Ishikawa (cell line): ENCODE measurements around the gene MCM8.
A peak's percentile ranks its signal among the peaks of the same experiment; 100 is the strongest.

Source experiments
- CEBPB ChIP-seq: IDR thresholded peaks from 2 replicates; pipeline ENCODE4 v1.6.1; 2012
- CREB1 ChIP-seq: IDR thresholded peaks from 2 replicates; pipeline ENCODE4 v1.6.1; 2012; ENCODE audit warnings: low read depth
- EGR1 ChIP-seq: IDR thresholded peaks from 2 replicates; pipeline ENCODE4 v1.6.1; 2012
- EP300 ChIP-seq: IDR thresholded peaks from 2 replicates; pipeline ENCODE4 v1.6.1; 2012; ENCODE audit warnings: borderline replicate concordance
- FOXM1 ChIP-seq: IDR thresholded peaks from 2 replicates; pipeline ENCODE4 v1.6.1; 2012; ENCODE audit warnings: low read depth, borderline replicate concordance
- NFIC ChIP-seq: IDR thresholded peaks from 2 replicates; pipeline ENCODE4 v1.6.1; 2012
- RAD21 ChIP-seq: IDR thresholded peaks from 2 replicates; pipeline ENCODE4 v1.6.1; 2012; ENCODE audit warnings: low read depth
- TAF1 ChIP-seq: IDR thresholded peaks from 2 replicates; pipeline ENCODE4 v1.6.1; 2012; ENCODE audit warnings: low read depth, mild to moderate bottlenecking
- TCF12 ChIP-seq: IDR thresholded peaks from 2 replicates; pipeline ENCODE4 v1.6.1; 2012; ENCODE audit warnings: low read depth
- TEAD4 ChIP-seq: IDR thresholded peaks from 2 replicates; pipeline ENCODE4 v1.6.1; 2012
- YY1 ChIP-seq: IDR thresholded peaks from 2 replicates; pipeline ENCODE4 v1.6.1; 2012; ENCODE audit warnings: low read depth
- ZBTB7A ChIP-seq: IDR thresholded peaks from 2 replicates; pipeline ENCODE4 v1.6.1; 2012; ENCODE audit warnings: low read depth
- TF ChIP-seq, protein P1 (sequence below): IDR thresholded peaks from 2 replicates; pipeline ENCODE4 v1.6.1; 2012
- TF ChIP-seq, protein P2 (sequence below): IDR thresholded peaks from 2 replicates; pipeline ENCODE4 v1.6.1; 2012; ENCODE audit warnings: low read depth, mild to moderate bottlenecking
- TF ChIP-seq, protein P3 (sequence below): IDR thresholded peaks from 2 replicates; pipeline ENCODE4 v1.6.1; 2012

MCM8 gene

DNA sequence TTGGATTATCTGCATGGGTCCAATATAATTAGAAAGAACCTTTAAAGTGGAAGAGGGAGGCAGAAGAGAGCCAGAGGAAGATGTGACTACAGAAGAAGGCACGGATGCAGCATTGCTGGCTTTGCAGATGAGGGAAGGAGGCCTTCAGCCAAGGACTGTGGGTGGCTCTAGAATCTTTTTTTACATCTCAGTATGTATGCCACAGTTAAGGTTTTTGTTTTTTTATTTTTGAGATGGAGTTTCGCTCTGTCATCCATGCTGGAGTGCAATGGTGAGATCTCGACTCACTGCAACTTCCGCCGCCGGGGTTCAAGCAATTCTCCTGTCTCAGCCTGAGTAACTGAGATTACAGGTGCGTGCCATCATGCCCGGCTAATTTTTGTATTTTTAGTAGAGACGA lies 49.3 kb downstream of the MCM8 start:
- TF ChIP-seq, protein P1, sequence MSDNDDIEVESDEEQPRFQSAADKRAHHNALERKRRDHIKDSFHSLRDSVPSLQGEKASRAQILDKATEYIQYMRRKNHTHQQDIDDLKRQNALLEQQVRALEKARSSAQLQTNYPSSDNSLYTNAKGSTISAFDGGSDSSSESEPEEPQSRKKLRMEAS, result no peak
- TF ChIP-seq, protein P2, sequence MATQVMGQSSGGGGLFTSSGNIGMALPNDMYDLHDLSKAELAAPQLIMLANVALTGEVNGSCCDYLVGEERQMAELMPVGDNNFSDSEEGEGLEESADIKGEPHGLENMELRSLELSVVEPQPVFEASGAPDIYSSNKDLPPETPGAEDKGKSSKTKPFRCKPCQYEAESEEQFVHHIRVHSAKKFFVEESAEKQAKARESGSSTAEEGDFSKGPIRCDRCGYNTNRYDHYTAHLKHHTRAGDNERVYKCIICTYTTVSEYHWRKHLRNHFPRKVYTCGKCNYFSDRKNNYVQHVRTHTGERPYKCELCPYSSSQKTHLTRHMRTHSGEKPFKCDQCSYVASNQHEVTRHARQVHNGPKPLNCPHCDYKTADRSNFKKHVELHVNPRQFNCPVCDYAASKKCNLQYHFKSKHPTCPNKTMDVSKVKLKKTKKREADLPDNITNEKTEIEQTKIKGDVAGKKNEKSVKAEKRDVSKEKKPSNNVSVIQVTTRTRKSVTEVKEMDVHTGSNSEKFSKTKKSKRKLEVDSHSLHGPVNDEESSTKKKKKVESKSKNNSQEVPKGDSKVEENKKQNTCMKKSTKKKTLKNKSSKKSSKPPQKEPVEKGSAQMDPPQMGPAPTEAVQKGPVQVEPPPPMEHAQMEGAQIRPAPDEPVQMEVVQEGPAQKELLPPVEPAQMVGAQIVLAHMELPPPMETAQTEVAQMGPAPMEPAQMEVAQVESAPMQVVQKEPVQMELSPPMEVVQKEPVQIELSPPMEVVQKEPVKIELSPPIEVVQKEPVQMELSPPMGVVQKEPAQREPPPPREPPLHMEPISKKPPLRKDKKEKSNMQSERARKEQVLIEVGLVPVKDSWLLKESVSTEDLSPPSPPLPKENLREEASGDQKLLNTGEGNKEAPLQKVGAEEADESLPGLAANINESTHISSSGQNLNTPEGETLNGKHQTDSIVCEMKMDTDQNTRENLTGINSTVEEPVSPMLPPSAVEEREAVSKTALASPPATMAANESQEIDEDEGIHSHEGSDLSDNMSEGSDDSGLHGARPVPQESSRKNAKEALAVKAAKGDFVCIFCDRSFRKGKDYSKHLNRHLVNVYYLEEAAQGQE, result no peak
- TF ChIP-seq ZBTB7A, result no peak
- TF ChIP-seq RAD21, result no peak
- TF ChIP-seq, protein P3, sequence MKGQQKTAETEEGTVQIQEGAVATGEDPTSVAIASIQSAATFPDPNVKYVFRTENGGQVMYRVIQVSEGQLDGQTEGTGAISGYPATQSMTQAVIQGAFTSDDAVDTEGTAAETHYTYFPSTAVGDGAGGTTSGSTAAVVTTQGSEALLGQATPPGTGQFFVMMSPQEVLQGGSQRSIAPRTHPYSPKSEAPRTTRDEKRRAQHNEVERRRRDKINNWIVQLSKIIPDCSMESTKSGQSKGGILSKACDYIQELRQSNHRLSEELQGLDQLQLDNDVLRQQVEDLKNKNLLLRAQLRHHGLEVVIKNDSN, result no peak
- TF ChIP-seq TCF12, result no peak
- no peak for TF ChIP-seq YY1
- no peak for TF ChIP-seq EP300
- no peak for TF ChIP-seq EGR1
- TF ChIP-seq TAF1, result no peak
- TF ChIP-seq CREB1, result no peak
- TF ChIP-seq CEBPB, result no peak
- TF ChIP-seq TEAD4, result no peak
- no peak for TF ChIP-seq NFIC
- no peak for TF ChIP-seq FOXM1

DNA sequence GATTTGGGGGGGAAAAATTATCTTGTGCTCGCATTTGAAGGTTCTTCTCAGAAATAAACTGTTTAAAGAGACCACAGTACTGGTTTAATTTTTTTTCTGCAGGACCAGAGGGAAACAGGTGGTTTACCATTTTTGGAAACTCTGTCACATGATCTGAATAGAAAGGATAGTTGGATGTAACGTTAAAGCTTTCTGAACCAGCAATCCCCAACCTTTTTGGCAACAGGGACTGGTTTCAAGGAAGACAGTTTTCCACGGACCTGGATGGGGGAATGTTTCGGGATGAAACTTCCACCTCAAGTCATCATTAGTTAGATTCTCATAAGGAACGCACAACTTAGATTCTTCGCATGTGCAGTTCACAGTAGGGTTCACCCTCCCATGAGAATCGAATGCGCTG lies 50.4 kb downstream of the MCM8 start:
- TF ChIP-seq TAF1, result no peak
- TF ChIP-seq ZBTB7A, result no peak
- no peak for TF ChIP-seq FOXM1
- TF ChIP-seq, protein P2, result no peak
- TF ChIP-seq YY1, result no peak
- TF ChIP-seq CEBPB, result no peak
- no peak for TF ChIP-seq TCF12
- TF ChIP-seq RAD21, result no peak
- no peak for TF ChIP-seq NFIC
- TF ChIP-seq CREB1, result no peak

DNA sequence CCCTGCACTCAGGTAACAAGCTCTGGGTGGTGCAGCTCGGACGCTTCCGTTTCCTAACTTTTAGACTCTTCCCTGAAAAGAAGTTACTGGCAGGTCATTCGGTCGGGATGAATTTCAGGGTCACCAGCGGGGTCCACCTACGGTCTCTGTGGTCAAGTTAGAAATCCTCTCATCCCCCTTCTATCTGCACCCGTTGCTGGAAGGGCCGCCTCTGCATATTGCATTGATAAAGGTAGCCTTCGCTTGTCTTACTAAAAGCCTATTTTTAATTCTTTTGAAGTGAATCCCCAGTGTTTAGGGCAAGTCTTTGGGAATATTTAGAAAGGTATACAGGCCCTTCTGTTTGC lies 56.1 kb downstream of the MCM8 start:
- TF ChIP-seq YY1 (no peak), ZBTB7A (0 out of 2 replicates have a peak, but pooled peaks have one; percentile 43), CEBPB (no peak), NFIC (no peak), EP300 (no peak)
- TF ChIP-seq, protein P1, result no peak

DNA sequence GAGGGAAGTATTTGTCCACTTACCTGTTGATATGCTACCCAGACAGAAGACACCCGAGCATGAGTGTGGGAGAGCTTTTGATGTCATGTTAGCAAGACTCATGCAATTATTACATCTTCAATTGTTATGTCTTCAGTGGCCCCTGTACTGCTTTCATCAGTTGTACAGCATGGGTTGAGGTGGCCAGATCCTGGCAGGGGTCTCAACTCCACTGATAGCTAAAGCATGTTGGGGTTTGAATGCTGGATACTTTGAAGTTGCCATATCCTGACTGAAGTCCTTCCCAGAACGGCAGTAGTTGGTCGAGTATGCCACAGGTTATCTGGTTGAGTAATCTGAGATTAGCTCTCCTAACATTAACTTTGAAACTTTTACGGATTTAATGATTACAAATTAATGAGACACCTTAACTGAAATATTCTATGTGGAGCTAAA lies 56.7 kb downstream of the MCM8 start:
- TF ChIP-seq, protein P1, result no peak
- no peak for TF ChIP-seq EGR1

DNA sequence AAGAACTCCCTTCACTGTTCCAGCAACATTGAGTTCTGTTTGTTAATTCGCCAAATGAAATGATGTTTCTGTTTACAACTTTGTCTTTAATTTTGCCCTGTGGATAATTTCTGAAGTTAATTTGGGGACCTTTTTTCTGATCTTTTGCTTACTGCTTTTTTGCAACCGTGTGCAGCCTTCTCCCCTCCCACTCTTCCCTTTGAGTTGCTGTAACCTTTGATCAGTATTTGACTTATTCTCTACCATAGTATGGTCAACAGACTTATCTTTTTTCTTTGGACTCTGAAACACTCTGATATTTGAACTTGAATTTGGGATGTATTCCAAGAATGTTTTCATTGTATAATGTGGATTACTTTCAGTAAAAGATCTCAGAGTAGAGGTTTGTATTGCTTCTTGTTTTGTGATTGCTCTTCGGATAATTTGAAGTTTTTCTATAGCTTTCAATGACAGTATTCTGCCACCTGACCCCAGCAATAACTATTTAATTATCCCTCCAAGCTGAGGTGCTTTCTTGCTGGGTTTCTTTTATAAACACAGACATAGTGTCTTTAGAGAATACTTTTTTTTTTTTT lies 57.2 kb downstream of the MCM8 start:
- no peak for TF ChIP-seq TEAD4
- no peak for TF ChIP-seq CREB1
- no peak for TF ChIP-seq CEBPB
- no peak for TF ChIP-seq RAD21
- TF ChIP-seq, protein P3, result no peak
- no peak for TF ChIP-seq TCF12
- TF ChIP-seq ZBTB7A, result no peak
- TF ChIP-seq, protein P1, result no peak
- TF ChIP-seq YY1, result no peak
- TF ChIP-seq EGR1, result no peak
- TF ChIP-seq, protein P2, result no peak
- TF ChIP-seq NFIC, result no peak
- TF ChIP-seq FOXM1, result no peak
